Adrenal gland (tissue), 5 donors: ENCODE data around the gene NUP85.

Experiments
- CTCF ChIP-seq, 6 experiments: fragments of 450-650 bp in 4 of 6; fragments of 200-600 bp in 2 of 6; sonication (generic) in 1 of 6; IDR thresholded peaks; 1 replicate in 5 of 6; 2 replicates in 1 of 6; pipeline versions ENCODE4 v1.5.1 to v1.8.0; 2016 to 2021; ENCODE audit warnings: antibody characterized with exemption in 6 of 6, mild to moderate bottlenecking in 2 of 6, moderate library complexity in 1 of 6
- POLR2A ChIP-seq, 2 donors: fragments of 450-650 bp; IDR thresholded peaks; one replicate each; pipeline ENCODE4 v1.6.1; 2017; ENCODE audit warnings: antibody characterized with exemption in 2 of 2, mild to moderate bottlenecking in 2 of 2, moderate library complexity in 1 of 2
- donor health status: DM: no; HTN: no; CAD: no.

- peak in 1 of 6 experiments; percentile 6 for TF ChIP-seq CTCF (IDR thresholded peaks at IDR 0.05)
- TF ChIP-seq POLR2A (IDR thresholded peaks at IDR 0.05) = no peak
Observed at GRCh38 chr17:75182319-75182568, 23.2 kb upstream of the NUP85 start.
